ENCODE results near the gene EPN1.

Gene EPN1

DNA sequence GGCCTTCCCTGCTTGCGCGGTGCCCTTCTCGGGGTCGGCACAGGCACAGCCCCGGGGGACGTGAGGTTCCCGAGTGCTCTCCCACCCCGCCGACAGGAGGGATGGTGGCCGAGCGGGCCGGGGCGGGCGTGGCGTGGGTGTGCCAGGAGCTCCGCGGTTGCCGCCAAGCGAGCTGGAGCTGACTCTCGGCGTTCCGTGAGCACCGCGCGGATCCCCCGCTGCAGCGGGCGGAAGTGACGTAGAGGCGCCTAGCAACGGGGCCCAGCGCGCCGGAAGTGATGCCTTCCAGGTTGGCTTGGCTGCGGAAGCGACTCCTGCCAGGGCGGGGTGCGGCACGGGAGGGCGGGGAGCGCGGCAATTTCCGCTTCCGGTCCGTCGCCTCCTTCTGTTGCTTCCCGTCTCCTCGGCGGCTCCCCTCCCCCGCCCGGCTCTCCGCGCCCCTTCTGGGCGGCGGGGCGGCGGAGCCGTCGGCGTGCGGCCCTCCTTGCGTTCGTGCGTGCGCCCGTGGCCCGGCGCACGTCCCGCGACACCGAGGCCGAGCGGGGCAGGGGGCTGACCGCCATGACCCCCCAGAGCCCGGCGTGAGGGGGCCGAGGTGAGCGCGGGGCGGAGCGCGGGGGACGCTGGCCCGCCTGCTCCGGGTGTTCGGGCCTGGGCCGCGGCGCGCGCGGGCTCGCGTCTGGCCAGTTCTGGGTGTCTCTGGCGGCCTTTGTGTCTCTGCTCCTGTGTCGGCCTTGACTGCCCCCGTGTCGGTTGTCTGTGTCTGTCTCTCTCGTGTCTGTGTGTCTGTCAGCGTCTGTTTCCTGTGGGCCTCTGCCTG lies at the start of gene EPN1:
EPN1 (plus strand) TSS at position 386 of the 820 bp plus-strand sequence. CDS start 3,402 bp downstream, outside the sequence.
- DNase-seq (ENCODE audit: low read depth in 2 of 2, low spot score in 1 of 2), result peak; percentile 94 to 98

DNA sequence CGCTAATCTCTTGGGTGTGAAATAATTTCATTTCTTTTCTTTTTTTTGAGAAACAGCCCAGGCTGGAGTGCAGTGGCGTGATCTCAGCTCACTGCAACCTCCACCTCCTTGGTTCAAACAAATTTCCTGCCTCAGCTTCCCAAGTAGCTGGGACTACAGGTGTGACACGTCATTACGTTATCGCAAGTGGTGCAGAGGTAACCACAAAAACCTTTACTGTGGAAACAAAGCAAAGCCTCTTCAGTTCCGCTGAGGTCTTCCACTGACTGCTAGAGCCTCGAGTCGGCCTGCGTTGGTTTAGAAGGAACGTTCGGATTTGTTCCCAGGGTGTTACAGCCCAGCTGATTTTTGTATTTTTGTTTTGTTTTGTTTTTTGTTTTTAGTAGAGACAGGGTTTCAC lies 48.7 kb upstream of the EPN1 start:
- DNase-seq (ENCODE audit: low read depth in 2 of 2, low spot score in 1 of 2), result no peak

GRCh38 chr19:55632463-55632834 lies 42.6 kb upstream of the EPN1 start:
- peak; percentile 76 to 80 for DNase-seq (ENCODE audit: low read depth in 2 of 2, low spot score in 1 of 2)

DNA sequence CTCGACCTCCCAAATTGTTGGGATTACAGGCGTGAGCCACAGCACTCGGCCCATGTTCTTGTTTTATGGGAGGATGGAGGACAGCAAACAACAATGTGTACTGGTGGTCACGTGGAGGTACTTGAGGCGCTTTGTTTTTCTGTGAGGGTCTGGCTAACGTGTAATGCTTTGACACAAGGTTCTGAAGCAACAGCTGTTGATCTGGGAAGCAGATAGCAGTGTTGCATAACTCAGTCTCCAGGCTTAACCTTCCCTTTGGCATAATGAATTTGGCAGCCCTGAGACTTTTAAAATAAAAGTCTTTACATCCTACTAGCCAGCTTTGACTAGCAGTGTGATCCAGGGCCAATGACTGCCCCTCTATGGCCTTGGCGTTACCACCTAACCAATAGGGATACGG lies 41.2 kb upstream of the EPN1 start:
- no peak for DNase-seq (ENCODE audit: low read depth in 2 of 2, low spot score in 1 of 2)

DNA sequence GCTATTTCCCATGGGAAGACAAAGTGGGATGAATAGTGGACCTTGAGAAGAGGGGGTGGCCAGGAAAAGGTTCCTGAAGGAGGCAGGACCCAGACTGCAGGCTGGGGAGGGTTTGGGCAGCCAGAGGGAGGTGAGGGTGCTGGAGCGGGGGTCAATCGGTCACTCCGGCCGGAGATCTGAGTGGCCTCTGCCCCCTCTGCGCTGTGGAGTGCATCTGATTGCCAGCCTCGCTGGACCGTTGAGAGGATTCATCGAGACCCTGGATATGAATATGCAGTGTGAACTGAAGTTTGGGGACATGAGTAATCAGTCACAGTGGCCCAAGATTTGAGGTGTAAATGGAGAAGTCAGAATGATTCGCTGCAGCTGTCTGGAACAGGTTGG lies 39.7 kb upstream of the EPN1 start:
- DNase-seq (ENCODE audit: low read depth in 2 of 2, low spot score in 1 of 2), result no peak

GRCh38 chr19:55635856-55636440 lies 39.1 kb upstream of the EPN1 start:
- no peak for DNase-seq (ENCODE audit: low read depth in 2 of 2, low spot score in 1 of 2)

- DNase-seq (ENCODE audit: low read depth in 2 of 2, low spot score in 1 of 2), result no peak
Observed at GRCh38 chr19:55636723-55637122, 38.3 kb upstream of the EPN1 start.

DNA sequence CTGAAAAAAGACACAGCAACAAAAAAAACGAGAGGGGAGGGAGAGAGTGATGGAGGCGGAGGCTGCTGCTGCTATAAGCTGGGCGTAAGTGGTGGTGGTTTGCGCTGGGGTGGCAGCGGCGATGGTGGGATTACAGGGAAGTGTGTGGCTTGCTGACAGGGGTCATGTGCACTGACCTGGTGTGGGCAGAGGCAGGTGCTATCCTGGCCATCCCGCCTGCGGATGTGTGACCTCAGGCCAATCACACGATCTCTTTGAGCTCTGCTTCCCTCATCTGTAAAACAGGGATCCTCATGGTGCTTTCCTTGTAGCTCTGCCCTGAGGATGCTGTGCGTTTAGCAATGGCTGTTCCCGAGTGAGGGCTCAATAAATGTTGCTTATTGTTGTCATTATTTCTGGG lies 37.5 kb upstream of the EPN1 start:
- DNase-seq (ENCODE audit: low read depth in 2 of 2, low spot score in 1 of 2), result no peak

- no peak for DNase-seq (ENCODE audit: low read depth in 2 of 2, low spot score in 1 of 2)
Observed at GRCh38 chr19:55638864-55639359, 36.1 kb upstream of the EPN1 start.

GRCh38 chr19:55640043-55640576 lies 34.9 kb upstream of the EPN1 start:
- DNase-seq (ENCODE audit: low read depth in 2 of 2, low spot score in 1 of 2), result no peak

GRCh38 chr19:55640577-55641425 lies 34.2 kb upstream of the EPN1 start, which contains the start of gene ZNF580:
TSS of gene ZNF580 (plus strand) at chr19:55641002. CDS start at chr19:55642509, 1,507 bp downstream.
- no peak for DNase-seq (ENCODE audit: low read depth in 2 of 2, low spot score in 1 of 2)

DNA sequence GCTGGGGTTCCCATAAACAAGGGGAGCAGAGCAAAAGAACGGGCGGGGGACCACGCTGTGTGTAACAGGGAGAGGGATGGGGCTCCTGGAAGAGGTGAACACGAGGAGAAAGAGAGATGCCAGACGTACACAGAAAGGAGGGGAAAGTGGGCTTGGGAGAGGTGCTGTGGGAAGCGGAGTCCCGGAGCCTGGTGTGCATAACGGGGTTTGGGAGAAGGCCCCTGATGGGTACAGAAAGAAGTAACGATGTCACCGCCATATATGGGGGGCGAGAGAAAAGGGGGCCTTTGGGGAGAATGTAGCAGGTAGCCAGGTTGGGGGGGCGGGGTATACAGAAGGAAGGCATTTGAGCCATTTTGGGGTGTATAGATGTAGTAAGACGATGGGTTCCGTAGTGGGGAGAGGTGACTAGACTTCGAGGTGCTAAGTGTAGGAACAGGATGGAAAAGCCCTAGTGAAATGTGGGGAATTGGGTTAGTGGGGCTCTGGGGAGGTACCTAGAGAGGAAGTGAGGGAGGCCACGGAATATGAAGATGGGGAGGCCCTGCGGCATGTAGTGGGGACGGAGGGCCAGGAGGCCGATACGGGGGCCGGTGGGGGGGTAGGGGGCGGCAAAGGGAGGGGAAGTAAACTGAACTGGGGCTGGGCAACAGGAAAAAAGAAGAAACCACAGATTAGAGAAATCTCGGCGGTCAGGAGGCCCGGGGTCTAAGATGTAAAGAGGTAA lies 33.4 kb upstream of the EPN1 start:
- no peak for DNase-seq (ENCODE audit: low read depth in 2 of 2, low spot score in 1 of 2)

DNA sequence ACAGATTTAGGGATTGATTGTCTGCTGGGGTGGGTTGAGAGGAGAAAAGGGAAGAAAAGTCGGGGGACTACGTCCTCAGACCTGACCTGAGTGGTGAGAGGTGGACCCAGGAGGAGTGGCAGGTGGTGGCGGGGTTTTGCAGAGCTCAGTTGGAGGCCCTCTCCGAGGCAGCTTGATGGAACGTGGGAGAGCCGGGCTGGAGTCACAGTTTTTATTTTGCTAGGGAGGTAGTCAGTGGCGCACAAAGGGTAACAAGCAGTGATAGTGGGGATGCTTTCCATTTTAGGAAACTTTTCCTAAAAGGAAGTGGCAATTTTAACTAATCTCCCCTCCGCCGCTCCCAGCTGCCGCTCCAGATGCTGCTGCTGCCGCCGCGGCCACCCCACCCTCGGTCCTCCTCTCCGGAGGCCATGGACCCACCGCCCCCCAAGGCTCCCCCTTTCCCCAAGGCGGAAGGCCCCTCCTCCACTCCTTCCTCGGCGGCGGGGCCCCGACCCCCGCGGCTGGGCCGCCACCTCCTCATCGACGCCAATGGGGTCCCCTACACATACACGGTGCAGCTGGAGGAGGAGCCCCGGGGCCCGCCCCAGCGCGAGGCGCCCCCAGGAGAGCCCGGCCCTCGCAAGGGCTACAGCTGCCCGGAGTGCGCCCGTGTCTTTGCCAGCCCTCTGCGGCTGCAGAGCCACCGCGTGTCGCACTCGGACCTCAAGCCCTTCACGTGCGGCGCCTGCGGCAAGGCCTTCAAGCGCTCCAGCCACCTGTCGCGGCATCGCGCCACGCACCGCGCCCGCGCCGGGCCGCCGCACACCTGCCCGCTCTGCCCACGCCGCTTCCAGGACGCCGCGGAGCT lies 32.6 kb upstream of the EPN1 start:
- DNase-seq (ENCODE audit: low read depth in 2 of 2, low spot score in 1 of 2), result no peak

DNA sequence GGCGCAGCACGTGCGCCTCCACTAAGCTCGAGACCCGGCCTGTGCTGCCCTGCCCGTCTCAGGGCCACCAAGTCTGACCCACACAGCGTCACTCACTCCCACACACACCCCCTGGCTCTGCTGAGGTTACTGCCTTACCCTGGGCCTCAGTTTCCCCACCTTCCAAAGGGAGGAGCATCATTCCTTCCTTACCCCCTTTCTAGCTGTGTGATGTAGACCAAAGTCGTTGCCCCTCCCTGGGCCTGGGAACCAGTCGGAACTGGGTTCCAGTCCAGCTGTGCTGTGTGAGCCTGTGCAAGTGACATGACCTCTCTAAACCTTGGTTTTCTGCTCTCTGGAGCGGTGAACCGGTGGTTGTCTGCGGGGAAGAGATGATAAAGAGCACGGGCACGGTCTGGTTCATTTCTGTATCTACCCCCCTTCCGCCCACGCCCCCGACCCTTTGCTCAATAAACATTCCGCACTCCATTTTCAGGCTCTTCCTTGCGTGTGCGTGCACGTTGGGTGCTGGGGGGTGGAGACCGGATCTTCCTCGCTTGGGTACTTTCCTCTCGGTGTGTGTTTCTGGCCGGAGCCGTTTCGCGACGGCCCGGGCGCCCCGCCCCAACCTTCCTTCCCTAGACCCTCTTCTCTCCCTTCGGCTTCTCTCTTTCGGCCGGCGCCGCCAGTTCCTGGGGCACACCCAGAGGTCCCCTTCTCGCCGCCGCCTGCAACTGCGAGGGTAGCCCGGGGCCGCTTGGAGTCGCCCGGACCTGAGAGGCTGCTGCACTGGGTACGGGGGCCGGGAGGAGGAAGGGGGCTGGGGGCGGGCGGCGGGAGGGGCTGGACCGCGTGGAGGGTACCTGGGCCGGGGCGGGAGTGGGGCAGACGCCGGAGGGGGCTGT lies 31.8 kb upstream of the EPN1 start, which contains the start of gene ZNF581:
ZNF581 (plus strand) TSS at position 647 of the 884 bp plus-strand sequence. CDS start 923 bp downstream, outside the sequence.
- DNase-seq (ENCODE audit: low read depth in 2 of 2, low spot score in 1 of 2), result peak in 1 of 2 donors; percentile 47

- no peak for DNase-seq (ENCODE audit: low read depth in 2 of 2, low spot score in 1 of 2)
Observed at GRCh38 chr19:55643887-55644176, 31.2 kb upstream of the EPN1 start.

DNA sequence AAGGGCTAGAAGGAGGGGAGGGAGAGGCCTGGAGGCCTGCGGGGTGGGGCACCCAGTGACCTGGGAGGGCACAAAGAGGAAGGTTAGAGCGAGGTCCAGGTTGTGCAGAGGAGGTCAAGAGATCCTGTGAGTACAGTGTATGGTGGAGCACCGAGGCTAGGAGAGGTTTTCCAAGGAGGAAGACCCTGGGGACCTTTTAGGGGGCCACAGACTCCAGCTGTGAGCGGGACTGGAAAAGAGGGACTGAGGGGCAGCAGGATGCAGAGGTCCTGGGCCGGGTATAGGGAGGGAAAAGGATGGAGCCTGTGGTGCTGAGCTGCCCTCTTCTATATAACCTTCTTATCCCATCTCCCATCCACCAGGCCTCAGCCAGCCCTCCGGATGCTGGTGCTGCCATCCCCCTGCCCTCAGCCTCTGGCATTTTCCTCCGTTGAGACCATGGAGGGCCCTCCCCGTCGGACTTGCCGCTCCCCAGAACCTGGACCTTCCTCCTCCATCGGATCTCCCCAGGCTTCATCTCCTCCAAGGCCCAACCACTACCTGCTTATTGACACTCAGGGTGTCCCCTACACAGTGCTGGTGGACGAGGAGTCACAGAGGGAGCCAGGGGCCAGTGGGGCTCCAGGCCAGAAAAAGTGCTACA lies 30.7 kb upstream of the EPN1 start:
- DNase-seq (ENCODE audit: low read depth in 2 of 2, low spot score in 1 of 2), result no peak

GRCh38 chr19:55644842-55645511 lies 30.0 kb upstream of the EPN1 start:
- no peak for DNase-seq (ENCODE audit: low read depth in 2 of 2, low spot score in 1 of 2)

DNA sequence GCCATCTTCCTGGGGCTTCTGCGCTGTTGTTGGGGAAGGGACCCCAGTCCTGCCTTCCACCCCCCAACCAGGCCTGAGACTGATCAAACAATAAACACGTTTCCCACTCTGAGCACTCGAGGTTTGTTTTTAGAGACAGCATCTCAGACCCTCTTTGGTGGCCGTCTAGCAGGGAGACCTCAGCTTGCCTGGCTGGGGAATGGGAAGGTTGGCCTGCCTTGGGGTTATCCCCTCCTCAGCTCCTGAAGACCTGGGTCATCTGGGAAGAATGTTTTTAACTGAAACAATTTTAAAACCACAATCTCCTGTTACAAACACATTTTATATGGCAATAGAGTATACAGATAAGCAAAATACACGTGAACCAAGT lies 29.5 kb upstream of the EPN1 start:
- no peak for DNase-seq (ENCODE audit: low read depth in 2 of 2, low spot score in 1 of 2)
